ENCODE measurements around the gene TOR4A. TPM values are rescaled to one million over a fixed set of nuclear protein-coding genes. Genes with fewer than 3 reads are reported as not detected.
"Not testable (repeated sequence)": the region's sequence is repeated elsewhere in the genome, so short reads cannot be mapped to it uniquely, and the experiment has no call there.

Gene TOR4A
- total RNA-seq, 1 donor from 2014 or later, result 9.2 TPM

DNA sequence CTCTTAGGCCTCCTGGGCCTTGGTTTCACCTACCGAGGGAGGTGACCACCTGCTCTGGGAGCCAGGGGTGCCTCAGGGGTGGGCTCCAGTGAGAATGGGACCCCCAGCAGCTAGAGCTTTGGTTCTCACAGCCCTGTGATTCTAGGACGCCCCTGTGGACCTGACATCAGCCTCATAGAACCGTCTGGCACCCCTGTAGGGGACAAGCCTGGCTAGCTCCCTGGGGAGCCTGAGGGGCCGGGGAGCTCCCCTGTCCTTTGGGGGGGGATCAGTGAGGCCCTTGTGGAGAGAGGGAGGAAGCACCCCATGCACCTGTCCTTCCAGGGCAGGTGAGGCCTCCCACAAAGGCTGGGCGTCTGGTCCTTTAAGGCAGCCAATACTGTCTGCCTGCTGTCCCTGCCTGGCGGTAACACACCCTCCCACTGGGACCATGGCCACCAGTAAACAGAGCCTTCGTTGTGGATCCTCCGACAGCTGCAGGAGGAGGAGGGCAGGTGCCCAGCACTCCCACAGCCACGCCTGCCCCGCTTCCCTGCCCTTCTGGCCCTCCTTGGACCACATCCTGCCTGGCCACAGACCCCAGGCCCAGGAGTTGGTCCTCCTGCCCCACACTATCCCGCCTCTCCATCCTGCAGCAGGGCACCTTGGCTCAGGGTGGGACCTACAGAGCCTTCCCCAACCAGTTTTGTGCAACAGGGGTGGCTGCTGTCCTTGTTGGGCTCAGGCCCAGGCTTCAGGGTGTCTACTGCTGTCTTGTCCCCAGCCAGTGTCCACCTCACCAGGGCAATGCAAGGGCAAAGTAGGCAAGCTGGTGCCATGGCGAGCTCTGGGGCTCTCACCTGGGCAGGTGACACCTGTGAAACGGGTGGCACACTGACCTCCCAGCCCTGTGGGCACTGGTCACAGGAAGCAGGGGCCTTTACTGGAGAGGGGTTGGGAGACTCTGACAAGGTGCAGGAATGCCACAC is 39.5 kb upstream of the TOR4A start:
- DNase-seq (ENCODE audit: low spot score), result no peak

DNA sequence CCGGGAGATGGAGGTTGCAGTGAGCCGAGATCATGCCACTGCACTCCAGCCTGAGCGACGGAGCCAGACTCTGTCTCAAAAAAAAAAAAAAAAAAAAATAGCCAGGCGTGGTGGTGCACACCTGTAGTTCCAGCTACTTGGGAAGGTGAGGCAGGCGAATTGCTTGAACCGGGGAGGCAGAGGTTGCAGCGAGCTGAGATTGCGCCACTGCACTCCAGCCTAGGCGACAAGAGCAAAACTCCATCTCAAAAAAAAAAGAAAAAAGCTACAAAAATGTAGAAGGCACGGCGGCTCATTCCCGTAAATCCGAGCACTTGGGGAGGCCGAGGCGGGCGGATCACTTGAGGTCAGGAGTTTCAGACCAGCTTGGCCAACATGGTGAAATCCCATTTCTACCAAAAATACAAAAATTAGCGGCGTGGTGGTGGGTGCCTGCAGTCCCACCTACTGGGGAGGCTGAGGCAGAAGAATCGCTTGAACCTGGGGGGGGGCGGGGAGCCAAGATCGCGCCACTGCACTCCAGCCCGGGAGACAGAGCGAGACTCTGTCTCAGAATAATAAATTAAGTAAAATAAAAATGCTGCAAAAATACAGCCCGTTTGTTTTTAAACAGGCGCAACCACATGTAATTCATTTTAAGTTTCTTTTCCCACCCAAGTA is 37.9 kb upstream of the TOR4A start:
- not testable (repeated sequence) for DNase-seq (ENCODE audit: low spot score)

- peak; percentile 93 for DNase-seq (ENCODE audit: low spot score)
These were observed 37.1 kb upstream of the TOR4A start for GRCh38 chr9:137240318-137240840.

GRCh38 chr9:137240841-137241489 is 36.6 kb upstream of the TOR4A start, which contains the start of gene TUBB4B:
TUBB4B (plus strand) TSS chr9:137241287; CDS start chr9:137241361, 74 bp downstream.
- DNase-seq (ENCODE audit: low spot score), result peak; percentile 99

DNA sequence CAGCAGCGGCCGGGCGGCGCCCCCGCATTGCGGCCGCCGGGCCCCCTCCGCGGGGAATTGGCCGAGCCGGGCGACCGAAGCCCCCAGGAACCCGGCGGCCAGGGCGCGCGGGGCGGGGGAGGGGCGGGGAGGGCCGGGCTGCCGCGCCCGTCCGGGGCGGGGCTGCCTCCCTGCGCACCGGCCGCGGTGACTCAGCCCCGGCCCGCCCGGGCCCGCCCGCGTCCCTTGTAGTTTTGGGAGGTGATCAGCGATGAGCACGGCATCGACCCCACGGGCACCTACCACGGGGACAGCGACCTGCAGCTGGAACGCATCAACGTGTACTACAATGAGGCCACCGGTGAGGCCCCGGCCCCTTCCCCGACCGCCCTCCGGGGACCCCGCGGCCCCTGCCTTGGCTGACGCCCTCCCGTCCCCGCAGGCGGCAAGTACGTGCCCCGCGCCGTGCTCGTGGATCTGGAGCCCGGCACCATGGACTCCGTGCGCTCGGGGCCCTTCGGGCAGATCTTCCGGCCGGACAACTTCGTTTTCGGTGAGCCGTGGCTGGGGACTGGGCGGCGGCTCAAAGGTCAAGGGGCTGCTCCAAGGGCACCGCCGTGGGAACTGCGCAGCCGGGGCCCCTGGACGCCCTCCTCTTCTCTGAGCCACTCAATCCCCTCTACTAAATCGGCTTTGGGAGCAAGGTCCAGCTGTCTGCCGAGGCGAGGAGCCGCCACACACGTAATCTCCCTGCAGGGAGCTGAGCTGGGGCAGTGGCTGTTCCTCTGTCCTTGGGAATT is 35.8 kb upstream of the TOR4A start:
- DNase-seq (ENCODE audit: low spot score), result no peak

DNA sequence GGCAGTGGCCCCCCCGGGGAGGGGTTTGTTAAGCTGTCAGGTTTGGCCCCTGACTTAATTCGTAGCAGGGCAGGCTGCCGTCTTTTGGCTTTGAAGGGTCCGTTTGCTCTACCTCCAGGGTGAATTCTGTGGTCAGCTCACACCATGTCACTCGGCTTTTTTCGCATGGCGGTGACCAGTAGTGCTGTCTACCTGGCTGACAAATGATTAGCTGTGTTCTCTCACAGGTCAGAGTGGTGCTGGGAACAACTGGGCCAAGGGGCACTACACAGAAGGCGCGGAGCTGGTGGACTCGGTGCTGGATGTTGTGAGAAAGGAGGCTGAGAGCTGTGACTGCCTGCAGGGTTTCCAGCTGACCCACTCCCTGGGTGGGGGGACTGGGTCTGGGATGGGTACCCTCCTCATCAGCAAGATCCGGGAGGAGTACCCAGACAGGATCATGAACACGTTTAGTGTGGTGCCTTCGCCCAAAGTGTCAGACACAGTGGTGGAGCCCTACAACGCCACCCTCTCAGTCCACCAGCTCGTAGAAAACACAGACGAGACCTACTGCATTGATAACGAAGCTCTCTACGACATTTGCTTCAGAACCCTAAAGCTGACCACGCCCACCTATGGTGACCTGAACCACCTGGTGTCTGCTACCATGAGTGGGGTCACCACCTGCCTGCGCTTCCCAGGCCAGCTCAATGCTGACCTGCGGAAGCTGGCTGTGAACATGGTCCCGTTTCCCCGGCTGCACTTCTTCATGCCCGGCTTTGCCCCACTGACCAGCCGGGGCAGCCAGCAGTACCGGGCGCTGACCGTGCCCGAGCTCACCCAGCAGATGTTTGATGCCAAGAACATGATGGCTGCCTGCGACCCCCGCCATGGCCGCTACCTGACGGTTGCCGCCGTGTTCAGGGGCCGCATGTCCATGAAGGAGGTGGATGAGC is 35.0 kb upstream of the TOR4A start:
- DNase-seq (ENCODE audit: low spot score), result no peak

- DNase-seq (ENCODE audit: low spot score), result not testable (repeated sequence)
These were observed 34.3 kb upstream of the TOR4A start for GRCh38 chr9:137243266-137243625.

- no peak for DNase-seq (ENCODE audit: low spot score)
These were observed 33.7 kb upstream of the TOR4A start for GRCh38 chr9:137243626-137244485.

- DNase-seq (ENCODE audit: low spot score), result no peak
These were observed 32.8 kb upstream of the TOR4A start for GRCh38 chr9:137244486-137245449.

DNA sequence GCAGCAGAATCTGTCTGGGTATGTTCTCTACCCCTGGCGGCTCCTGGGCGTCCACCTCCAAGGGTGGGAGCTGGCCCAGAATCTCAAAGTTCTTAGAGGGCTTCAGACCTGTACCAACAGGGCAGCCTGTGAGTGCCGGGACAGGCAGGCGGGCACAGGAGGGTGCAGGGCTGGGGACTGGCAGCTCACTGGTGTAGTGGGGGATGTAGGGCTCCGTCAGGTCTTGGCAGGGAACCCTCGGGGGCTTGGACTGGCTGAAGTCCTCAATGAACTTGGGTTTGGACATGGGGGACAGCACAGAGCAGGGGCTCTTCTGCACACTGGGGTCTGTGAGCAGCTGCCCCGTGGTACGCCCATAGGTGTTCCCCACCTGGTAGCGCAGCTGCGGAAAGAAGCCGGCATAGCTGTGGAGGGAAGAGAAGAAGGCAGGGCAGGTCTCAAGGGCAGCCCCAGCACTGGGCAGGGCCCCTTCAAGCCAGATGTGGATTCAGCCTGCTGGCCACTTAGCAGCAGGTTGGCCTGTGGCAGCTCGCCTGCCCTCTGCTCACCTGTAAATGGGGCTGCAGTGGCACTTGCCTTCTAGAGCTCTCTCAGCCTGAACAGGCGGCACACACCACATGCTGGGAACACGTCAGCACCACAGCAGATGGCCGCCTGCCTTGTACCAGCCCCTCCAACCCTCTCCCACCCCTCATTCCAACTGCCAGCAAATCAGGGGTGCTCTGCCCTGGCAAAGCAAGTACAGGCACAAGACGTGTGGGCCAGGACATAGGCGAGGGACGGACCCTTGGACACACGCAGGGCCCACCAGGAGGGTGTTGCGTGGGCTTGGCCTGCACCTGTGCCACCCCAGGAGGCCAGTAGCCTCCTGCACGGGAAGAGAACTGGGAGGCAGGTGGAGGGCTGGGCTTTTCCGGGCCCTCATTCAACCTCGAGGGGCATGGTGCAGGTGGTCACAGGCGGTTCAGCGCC is 31.8 kb upstream of the TOR4A start:
- DNase-seq (ENCODE audit: low spot score), result no peak

DNA sequence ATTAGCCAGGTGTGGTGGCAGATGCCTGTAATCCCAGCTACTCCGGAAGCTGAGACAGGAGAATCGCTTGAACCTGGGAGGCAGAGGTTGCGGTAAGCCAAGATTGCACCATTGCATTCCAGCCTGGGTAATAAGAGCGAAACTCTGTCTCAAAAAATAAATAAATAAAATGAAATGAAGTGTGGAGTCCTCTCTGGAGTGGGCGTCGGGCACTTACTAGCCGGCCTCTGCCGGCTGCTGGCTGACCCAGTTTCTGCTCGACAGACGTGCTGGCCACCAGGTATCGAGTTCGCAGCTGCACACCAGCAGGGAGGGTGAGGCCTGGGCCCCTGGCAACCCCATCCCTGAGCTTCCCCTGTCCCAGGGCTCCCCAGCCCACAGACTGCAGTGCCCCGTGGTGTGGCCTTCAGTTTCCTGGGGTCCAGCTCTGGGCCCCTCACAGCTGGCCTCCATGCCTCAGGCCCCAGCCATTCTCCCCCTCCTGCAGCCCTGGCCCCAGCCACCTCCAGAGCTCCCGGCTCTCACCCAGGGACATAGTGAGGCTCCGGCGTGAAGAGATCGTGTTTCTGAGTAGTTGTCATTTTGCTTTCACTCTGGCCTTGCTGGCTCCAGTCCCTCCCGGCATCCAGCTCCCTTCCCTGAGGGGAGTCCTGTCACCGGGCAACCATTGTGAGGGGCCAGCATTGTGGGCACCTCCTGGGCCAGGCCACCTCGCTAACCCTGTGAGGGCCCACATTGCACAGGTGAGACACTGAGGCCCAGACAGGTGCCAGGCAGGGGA is 30.2 kb upstream of the TOR4A start:
- no peak for DNase-seq (ENCODE audit: low spot score)

GRCh38 chr9:137247916-137248175 is 29.7 kb upstream of the TOR4A start:
- DNase-seq (ENCODE audit: low spot score), result no peak

GRCh38 chr9:137250329-137251193 is 27.0 kb upstream of the TOR4A start:
- DNase-seq (ENCODE audit: low spot score), result no peak

GRCh38 chr9:137251194-137251461 is 26.4 kb upstream of the TOR4A start, which contains the start of gene STPG3:
STPG3 (plus strand) TSS chr9:137251286; CDS start chr9:137251287, 1 bp downstream.
- no peak for DNase-seq (ENCODE audit: low spot score)

All from mesenteric fat pad (tissue), 1 donor.